IPS DF 4.7 (cell line): Measurements from ENCODE around the gene QKI.

Experiments used
- DNase-seq: peaks from one replicate; pipeline ENCODE4 v3.0.0-alpha.2; 2013; ENCODE audit warnings: low spot score; ENCODE audit errors: extremely low read depth

QKI gene

DNA sequence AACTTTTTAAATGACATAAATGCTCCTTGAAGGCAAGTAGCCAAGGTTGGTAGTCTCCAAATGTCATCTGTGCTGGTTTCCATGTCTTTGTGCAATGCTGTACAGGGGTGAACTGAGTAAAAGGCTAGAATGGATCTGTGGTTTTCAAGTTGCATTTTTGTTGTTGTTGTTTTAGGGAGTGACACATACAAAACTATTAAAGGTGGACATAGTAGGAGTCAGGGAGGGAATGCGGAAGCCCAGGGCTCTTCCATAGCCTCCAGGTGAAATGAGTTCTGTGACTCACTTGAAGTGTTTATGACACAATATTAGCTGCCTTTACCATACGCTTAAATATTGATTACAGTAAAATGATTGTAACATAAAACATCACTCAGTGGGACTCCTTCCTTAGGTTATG lies 22.5 kb upstream of the QKI start:
- DNase-seq, result no peak

DNA sequence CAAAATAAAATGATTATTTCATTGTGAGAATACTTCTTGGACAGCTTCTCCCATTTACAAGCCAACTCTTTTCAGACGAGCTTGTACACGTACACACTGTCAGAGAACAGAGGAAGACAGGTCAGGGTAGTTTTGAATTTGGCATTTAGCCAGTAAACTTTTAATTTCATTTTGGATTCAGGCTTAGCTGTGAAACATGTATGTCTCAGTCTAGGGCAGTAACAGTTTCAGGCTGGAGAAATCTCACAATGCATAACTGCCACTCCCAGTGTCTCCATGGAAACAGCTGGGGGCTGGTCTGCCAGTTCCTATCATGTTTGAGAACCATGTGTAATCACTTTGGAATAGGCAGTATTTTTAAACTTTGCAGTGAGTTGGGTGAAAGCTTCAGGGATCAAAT lies 22.0 kb upstream of the QKI start:
- DNase-seq, result no peak

DNA sequence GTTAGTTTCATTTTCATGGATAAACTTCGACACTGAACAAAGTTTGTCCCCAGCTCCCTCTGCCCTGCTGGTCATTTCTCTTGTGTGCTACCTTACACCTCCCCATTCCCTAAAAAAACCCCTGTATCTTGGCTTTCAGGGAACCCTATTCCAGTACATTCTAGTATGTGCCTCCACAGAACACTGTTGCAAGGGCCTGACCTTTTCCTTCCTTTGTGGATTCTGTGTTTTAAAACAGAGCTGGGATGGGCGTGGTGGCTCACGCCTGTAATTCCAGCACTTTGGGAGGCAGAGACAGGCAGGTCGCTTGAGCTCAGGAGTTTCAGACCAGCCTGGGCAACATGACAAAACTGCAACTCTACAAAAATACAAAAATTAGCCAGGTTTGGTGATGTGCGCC lies 20.6 kb upstream of the QKI start:
- no peak for DNase-seq

GRCh38 chr6:163394659-163395058 lies 19.9 kb upstream of the QKI start:
- no peak for DNase-seq

- no peak for DNase-seq
Measured at GRCh38 chr6:163395122-163395830, 19.2 kb upstream of the QKI start.

DNA sequence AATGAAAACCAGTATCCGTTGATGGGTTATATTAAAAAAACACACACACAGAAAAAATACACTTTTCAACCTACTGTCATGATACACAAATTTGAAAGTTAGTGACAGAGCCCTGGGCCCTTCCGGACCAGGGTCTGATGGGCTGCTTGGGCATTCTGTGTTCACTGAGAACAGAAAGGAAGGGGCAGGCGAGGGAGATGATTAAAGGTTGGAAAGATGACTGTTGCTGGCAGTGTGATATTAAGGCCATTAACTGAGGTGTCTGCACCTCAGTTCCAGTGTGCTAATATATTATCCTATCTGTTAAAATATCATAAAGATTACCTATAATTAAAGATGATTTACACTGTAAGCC lies 18.7 kb upstream of the QKI start:
- no peak for DNase-seq

- DNase-seq, result no peak
Measured at GRCh38 chr6:163397326-163397725, 17.2 kb upstream of the QKI start.

- no peak for DNase-seq
Measured at GRCh38 chr6:163398115-163398514, 16.4 kb upstream of the QKI start.

GRCh38 chr6:163398815-163399214 lies 15.7 kb upstream of the QKI start:
- no peak for DNase-seq

DNA sequence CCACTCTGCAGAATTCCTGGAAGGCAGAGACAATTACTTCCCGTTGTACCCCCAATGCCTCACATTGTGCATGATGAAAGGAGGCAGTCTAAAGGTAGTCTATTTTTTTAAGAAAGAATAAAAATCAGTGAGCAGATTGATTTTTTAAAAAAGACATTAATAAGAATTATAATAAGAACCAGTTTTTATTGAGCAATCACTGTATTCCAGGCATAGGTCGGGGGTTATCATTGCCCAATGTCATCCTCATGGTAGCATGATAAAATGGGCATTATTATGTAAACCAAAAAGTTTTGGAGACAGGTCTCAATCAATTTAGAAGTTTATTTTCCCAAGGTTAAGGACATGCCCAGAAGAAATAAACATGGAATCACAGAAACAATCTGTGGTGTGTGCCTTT lies 14.0 kb upstream of the QKI start:
- no peak for DNase-seq

- DNase-seq, result no peak
Measured at GRCh38 chr6:163401039-163401885, 13.3 kb upstream of the QKI start.

DNA sequence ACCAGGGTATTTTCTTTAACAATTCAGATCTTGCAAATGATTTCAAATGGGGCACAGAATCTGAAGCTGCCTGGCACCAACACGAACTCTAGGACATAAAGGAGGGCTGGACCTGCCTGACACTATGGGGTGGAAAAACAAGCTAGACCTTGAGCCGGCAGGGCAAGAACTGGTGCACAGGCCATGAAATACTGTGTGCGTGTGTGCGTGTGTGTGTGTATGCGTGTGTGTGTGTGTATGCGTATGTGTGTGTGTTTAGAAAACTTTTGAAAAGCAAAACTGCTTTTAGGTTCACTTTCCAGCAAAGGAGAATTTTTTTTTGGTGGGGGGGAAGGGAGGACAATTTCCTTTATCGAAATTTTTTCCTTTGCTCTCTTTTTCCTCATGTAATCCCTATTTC lies 11.9 kb upstream of the QKI start:
- no peak for DNase-seq

DNA sequence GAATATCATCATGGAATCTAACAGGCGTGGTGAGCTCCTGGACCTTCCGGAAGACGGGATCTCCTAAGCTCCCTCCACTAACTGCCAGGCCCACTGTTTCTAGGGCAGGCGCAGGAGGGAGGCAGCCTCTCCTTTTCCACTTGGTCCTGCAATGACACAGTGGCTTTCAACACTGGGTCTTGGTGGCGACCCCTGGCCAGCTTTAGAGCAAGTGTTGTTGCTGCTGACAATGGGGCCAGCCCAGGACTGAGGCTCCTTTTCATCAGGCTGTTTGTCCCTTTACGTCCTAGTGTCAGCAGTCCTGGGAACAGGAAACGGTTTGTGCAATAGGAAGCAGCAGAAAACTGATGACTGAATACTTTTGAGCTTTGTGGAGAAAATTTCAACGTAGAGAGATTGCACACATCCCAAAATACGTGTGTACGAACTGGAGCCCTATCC lies 9.7 kb upstream of the QKI start:
- DNase-seq, result no peak

- no peak for DNase-seq
Measured at GRCh38 chr6:163405412-163406309, 8.9 kb upstream of the QKI start.

GRCh38 chr6:163406366-163406765 lies 8.2 kb upstream of the QKI start:
- DNase-seq, result no peak

- no peak for DNase-seq
Measured at GRCh38 chr6:163406830-163407229, 7.7 kb upstream of the QKI start.

DNA sequence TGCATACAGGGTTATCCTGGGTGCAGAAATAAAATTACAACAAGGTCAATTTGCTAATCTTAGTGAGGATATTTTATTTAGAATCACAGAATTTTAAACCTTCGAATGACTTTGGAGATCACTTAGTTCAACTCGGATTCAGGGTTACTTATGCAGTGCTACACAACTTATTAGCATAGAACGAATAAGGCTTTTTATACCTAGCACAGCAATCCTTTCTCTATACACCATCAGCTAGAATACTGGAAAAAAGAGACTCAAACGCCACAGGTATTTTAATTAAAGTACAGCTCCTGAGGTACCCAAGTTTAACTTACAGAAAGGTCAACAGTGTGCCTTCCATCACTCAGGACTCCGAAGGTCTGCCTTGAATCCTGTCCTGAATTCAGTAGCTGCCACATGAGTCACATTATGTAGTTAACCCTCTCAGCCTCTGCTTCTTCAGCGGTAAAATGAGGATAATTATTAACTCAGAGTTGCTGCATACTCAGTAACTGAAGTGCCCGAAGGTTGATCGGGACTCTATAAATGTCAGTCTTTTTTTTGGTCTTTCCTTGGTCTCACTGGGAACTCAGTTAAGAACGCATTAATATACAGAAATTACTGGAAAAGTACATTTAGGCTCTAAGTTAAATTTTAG lies 6.0 kb upstream of the QKI start:
- DNase-seq, result no peak

DNA sequence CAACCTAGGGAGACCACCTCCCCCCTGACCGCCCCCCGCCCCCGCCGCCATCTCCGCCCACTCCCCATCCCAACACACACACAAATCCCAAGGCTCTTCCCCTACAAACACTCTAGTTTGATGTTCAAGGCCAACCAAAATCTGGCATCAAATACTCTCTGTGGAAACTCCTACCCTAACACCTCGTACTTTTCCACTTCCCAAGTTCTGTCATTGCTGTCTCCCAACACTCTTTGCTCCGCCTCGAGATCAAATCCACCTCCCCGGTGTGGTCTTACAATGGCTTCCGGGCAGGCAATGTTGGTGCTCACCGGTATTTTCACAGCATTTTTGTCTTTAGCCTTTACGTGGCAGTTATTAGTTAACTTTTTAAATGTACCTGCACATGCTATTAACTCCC lies 4.8 kb upstream of the QKI start:
- no peak for DNase-seq

DNA sequence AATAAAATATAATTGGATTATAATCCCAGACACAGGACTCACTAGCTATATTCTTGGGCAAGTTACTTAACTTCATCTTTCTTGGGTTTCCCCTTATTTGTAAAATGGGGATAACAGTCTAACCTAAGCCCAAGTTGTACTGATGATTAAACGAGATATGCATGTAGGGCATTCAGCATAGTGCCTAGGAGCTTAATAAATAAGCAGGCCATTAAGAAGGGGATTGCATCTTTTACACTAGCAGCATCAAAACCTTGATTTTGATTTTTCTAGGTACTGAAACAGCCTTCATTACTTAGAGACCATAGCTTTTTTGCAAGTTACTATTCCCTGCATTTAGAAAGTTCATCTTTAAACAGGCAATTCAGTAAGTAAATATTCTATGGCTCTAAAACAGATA lies 2.2 kb upstream of the QKI start:
- DNase-seq, result no peak

DNA sequence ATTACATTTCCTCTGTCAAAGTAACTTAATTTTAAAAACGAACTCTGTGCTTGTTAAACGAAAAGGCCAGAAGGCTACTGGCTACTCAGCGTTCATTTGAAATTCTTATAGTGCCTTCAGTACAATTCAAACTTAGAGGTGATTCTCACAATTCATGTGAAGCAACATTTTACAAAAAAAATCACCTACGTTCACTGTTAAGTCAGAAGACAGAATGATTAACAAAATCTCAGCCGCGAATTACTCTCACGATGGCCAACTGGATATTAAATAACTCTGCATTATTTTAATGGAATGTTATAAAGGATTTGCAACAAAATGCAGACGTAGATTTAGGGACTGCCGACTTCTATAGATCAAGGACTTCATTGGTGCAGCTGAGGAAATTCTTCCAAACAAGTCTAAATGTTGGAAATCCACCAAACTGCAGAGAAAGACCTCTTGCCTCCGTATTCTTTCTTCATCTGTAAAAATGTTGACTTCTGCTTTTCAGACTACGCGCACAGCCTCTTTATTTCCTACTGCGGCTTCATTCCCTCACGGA lies 1.6 kb upstream of the QKI start:
- DNase-seq, result no peak
